ENCODE results near the gene SLC25A1.

DNA sequence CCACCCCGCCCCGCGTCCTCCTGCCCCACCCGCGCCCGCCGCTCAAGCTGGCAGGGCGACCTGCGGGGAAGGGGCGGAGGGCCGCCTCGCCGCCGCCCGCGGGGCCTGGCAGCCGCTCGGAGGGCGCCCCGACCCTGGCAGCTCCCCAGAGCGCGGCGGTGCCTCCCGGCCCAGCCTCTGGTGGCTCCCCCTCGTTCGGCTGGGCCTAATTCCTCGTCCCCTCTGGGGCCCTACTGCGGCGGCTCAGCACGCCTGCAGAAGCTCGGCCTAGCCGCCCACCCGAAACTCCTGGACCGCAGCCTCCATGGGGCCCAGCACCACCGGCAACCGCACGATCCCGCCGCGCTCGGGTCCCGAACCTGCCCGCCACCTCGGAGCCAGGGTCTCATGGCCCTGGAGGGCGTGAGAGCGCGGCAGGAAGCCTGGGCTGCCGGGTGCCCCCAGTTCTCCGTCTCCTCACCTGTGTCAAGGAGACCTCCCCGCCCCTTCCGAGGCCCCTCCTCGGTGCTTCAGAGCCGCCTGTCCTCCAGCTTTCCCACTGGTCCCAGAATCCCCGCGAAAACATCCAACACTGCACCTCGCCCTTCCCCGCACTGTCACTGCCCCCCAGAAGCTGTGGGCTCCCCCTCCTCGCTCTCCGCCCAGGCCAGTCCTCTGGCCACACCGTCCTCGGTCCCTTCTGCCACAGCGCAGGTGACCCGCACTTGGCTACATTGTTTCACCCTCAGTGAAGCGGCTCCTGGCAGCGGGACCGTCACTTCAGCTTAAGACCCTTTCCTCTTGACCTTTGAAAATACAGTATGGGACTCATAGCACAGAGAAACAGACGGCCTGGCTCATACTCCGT lies 27.8 kb downstream of the SLC25A1 start:
- TF ChIP-seq EZH2 (IDR thresholded peaks at IDR 0.05; ENCODE audit: low read depth, unreplicated experiment) (peak; percentile 89), NANOG (IDR thresholded peaks at IDR 0.05; ENCODE audit: borderline replicate concordance) (no peak)
- TF ChIP-seq, protein P1, sequence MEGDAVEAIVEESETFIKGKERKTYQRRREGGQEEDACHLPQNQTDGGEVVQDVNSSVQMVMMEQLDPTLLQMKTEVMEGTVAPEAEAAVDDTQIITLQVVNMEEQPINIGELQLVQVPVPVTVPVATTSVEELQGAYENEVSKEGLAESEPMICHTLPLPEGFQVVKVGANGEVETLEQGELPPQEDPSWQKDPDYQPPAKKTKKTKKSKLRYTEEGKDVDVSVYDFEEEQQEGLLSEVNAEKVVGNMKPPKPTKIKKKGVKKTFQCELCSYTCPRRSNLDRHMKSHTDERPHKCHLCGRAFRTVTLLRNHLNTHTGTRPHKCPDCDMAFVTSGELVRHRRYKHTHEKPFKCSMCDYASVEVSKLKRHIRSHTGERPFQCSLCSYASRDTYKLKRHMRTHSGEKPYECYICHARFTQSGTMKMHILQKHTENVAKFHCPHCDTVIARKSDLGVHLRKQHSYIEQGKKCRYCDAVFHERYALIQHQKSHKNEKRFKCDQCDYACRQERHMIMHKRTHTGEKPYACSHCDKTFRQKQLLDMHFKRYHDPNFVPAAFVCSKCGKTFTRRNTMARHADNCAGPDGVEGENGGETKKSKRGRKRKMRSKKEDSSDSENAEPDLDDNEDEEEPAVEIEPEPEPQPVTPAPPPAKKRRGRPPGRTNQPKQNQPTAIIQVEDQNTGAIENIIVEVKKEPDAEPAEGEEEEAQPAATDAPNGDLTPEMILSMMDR (conservative IDR thresholded peaks at IDR 0.05; ENCODE audit: low read depth in 2 of 2) = no peak

Data from GM23338 (cell line).